Adrenal gland (tissue), 5 donors: ENCODE results near the gene TBC1D2.

Source experiments
- CTCF ChIP-seq, 6 experiments: fragments of 450-650 bp in 4 of 6; fragments of 200-600 bp in 2 of 6; sonication (generic) in 1 of 6; IDR thresholded peaks; 1 replicate in 5 of 6; 2 replicates in 1 of 6; pipeline versions ENCODE4 v1.5.1 to v1.8.0; 2016 to 2021; ENCODE audit warnings: antibody characterized with exemption in 6 of 6, mild to moderate bottlenecking in 2 of 6, moderate library complexity in 1 of 6
- POLR2A ChIP-seq, 2 donors: fragments of 450-650 bp; IDR thresholded peaks; one replicate each; pipeline ENCODE4 v1.6.1; 2017; ENCODE audit warnings: antibody characterized with exemption in 2 of 2, mild to moderate bottlenecking in 2 of 2, moderate library complexity in 1 of 2
- donor health status: DM: no; HTN: no; CAD: no.

GRCh38 chr9:98290411-98290810, 35.0 kb upstream of the TBC1D2 start:
- TF ChIP-seq CTCF (IDR thresholded peaks at IDR 0.05) (no peak), POLR2A (IDR thresholded peaks at IDR 0.05) (no peak)
